ENCODE results near the gene CACNB2. TPM values are rescaled to one million over a fixed set of nuclear protein-coding genes. Genes with fewer than 3 reads are reported as not detected.

Gene CACNB2
- total and polyA plus RNA-seq, 4 donors, result 0.38 to 3.1 (median 0.83) TPM

- H3K27me3 ChIP-seq (ENCODE audit: control insufficient read depth in 4 of 4, insufficient read depth in 4 of 4, low read length in 3 of 4), result no peaks in the 10 kb centered on the region
- no peak overlapping the region for H3K9ac ChIP-seq (ENCODE audit: low read depth in 1 of 2, low read length in 2 of 2)
- WGBS, result 99% methylated on average over 1 of the region's 1 CpG
- DNase-seq (ENCODE audit: low spot score), result no peak
- peaks cover 0 to 5% (median 1%) of the 10 kb centered on the region in 4 donors for H3K9me3 ChIP-seq (ENCODE audit: control insufficient read depth in 4 of 4, low read length in 3 of 4)
- peaks cover 0 to 31% (median 14%) of the 10 kb centered on the region in 4 donors for H3K36me3 ChIP-seq (ENCODE audit: control insufficient read depth in 4 of 4, insufficient read depth in 3 of 4, low read depth in 1 of 4, low read length in 3 of 4)
- no peak for TF ChIP-seq FOXA1 (IDR thresholded peaks at IDR 0.05)
- TF ChIP-seq MAX (IDR thresholded peaks at IDR 0.05), result no peak
- no peaks in the 10 kb centered on the region for H3K4me1 ChIP-seq (ENCODE audit: control insufficient read depth in 4 of 4, insufficient read depth in 4 of 4, low read length in 3 of 4)
- H3K27ac ChIP-seq (ENCODE audit: low read depth in 1 of 2, low read length in 2 of 2), result no peak overlapping the region
- no peak overlapping the region for H3K4me3 ChIP-seq (ENCODE audit: low read depth in 1 of 3, low read length in 3 of 3)
These were observed 431.6 kb downstream of the CACNB2 start for GRCh38 chr10:18571780-18572179.

GRCh38 chr10:18572959-18573561 is 432.8 kb downstream of the CACNB2 start:
- TF ChIP-seq SP1 (IDR thresholded peaks at IDR 0.05), result no peak
- no peak for TF ChIP-seq HNF4A (conservative IDR thresholded peaks at IDR 0.05)
- no peak for TF ChIP-seq NR2F2 (IDR thresholded peaks at IDR 0.05)
- TF ChIP-seq FOXA2 (IDR thresholded peaks at IDR 0.05), result no peak
- TF ChIP-seq EGR1 (IDR thresholded peaks at IDR 0.05; ENCODE audit: low read depth in 2 of 2), result no peak
- TF ChIP-seq YY1 (IDR thresholded peaks at IDR 0.05), result no peak
- TF ChIP-seq TAF1 (conservative IDR thresholded peaks at IDR 0.05), result no peak
- TF ChIP-seq FOXA1 (IDR thresholded peaks at IDR 0.05), result no peak
- TF ChIP-seq GABPA (IDR thresholded peaks at IDR 0.05 in 1 of 2, conservative IDR thresholded peaks at IDR 0.05 in 1 of 2), result no peak
- TF ChIP-seq CTCF (IDR thresholded peaks at IDR 0.05; ENCODE audit: low read depth, low read length, missing input control), result no peak
- TF ChIP-seq HNF4G (IDR thresholded peaks at IDR 0.05), result no peak
- TF ChIP-seq RXRA (IDR thresholded peaks at IDR 0.05), result no peak
- no peak for TF ChIP-seq ZBTB33 (IDR thresholded peaks at IDR 0.05)
- TF ChIP-seq RAD21 (IDR thresholded peaks at IDR 0.05), result no peak
- no peak for TF ChIP-seq MAX (IDR thresholded peaks at IDR 0.05)
- TF ChIP-seq, protein P1, sequence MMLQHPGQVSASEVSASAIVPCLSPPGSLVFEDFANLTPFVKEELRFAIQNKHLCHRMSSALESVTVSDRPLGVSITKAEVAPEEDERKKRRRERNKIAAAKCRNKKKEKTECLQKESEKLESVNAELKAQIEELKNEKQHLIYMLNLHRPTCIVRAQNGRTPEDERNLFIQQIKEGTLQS (IDR thresholded peaks at IDR 0.05), result no peak
- TF ChIP-seq, protein P2, sequence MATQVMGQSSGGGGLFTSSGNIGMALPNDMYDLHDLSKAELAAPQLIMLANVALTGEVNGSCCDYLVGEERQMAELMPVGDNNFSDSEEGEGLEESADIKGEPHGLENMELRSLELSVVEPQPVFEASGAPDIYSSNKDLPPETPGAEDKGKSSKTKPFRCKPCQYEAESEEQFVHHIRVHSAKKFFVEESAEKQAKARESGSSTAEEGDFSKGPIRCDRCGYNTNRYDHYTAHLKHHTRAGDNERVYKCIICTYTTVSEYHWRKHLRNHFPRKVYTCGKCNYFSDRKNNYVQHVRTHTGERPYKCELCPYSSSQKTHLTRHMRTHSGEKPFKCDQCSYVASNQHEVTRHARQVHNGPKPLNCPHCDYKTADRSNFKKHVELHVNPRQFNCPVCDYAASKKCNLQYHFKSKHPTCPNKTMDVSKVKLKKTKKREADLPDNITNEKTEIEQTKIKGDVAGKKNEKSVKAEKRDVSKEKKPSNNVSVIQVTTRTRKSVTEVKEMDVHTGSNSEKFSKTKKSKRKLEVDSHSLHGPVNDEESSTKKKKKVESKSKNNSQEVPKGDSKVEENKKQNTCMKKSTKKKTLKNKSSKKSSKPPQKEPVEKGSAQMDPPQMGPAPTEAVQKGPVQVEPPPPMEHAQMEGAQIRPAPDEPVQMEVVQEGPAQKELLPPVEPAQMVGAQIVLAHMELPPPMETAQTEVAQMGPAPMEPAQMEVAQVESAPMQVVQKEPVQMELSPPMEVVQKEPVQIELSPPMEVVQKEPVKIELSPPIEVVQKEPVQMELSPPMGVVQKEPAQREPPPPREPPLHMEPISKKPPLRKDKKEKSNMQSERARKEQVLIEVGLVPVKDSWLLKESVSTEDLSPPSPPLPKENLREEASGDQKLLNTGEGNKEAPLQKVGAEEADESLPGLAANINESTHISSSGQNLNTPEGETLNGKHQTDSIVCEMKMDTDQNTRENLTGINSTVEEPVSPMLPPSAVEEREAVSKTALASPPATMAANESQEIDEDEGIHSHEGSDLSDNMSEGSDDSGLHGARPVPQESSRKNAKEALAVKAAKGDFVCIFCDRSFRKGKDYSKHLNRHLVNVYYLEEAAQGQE (IDR thresholded peaks at IDR 0.05), result no peak
- no peak for TF ChIP-seq JUND (IDR thresholded peaks at IDR 0.05)
- H3K9me3 ChIP-seq (ENCODE audit: control insufficient read depth in 4 of 4, low read length in 3 of 4), result peaks cover 0 to 5% (median under 1%) of the 10 kb centered on the region in 4 donors
- 86% methylated on average over 8 of the region's 8 CpGs for WGBS

More at GRCh38 chr10:18572959-18573561, 432.8 kb downstream of the CACNB2 start:
- DNase-seq (ENCODE audit: low spot score), result no peak
- no peak overlapping the region for H3K4me3 ChIP-seq (ENCODE audit: low read depth in 1 of 3, low read length in 3 of 3)
- no peaks in the 10 kb centered on the region for H3K4me1 ChIP-seq (ENCODE audit: control insufficient read depth in 4 of 4, insufficient read depth in 4 of 4, low read length in 3 of 4)
- H3K36me3 ChIP-seq (ENCODE audit: control insufficient read depth in 4 of 4, insufficient read depth in 3 of 4, low read depth in 1 of 4, low read length in 3 of 4), result peaks cover 1 to 41% (median 19%) of the 10 kb centered on the region in 4 donors
- H3K27ac ChIP-seq (ENCODE audit: low read depth in 1 of 2, low read length in 2 of 2), result no peak overlapping the region
- no peaks in the 10 kb centered on the region for H3K27me3 ChIP-seq (ENCODE audit: control insufficient read depth in 4 of 4, insufficient read depth in 4 of 4, low read length in 3 of 4)
- no peak overlapping the region for H3K9ac ChIP-seq (ENCODE audit: low read depth in 1 of 2, low read length in 2 of 2)

Measured in liver (tissue), 9 donors.